K562 (cell line): Measurements from ENCODE around the gene GHR. TPM values are rescaled to one million over a fixed set of nuclear protein-coding genes. Genes with fewer than 3 reads are reported as not detected.

Source experiments
- ATAC-seq: fragments of 200-7000 bp; cut with Tn5 transposase; 3 replicates; pipeline ENCODE4 v1.9.1; 2020; ENCODE audit warnings: moderate library complexity
- BruUV-seq: library from RNA; stranded (reverse); fragments of 400-500 nt; replicated peaks from 2 replicates; lab custom pipeline; 2021; lab: Mats Ljungman, UMichigan
- CTCF ChIA-PET: fragments of 300-600 bp; formaldehyde crosslinking; extraction: SDS; loops from one replicate; lab custom pipeline; 2021; ENCODE audit warnings: low intra/inter-chr PET ratio; lab: Yijun Ruan, JAX
- POLR2A ChIA-PET: fragments of 300-600, 350-650 bp; sonication (Branson Sonifier 250); formaldehyde crosslinking; extraction: SDS; loops from one replicate; lab custom pipeline; 2021; ENCODE audit warnings: antibody characterized with exemption, inconsistent platforms; lab: Yijun Ruan, JAX
- DNase-seq, 4 experiments: peaks; one replicate each; pipeline versions ENCODE4 v3.0.0 to v3.0.0-alpha.2; 2011 to 2018; ENCODE audit warnings: low spot score in 3 of 4, mixed read lengths in 3 of 4; ENCODE audit errors: extremely low read depth in 1 of 4
- FAIRE-seq: peaks from 2 replicates; lab custom pipeline; 2011; peaks lifted over from hg19 to GRCh38; lab: Jason Lieb, UNC
- H2AFZ ChIP-seq: 2 replicates; pipeline ENCODE4 v1.6.0; 2011; ENCODE audit warnings: low read depth, low read length, control low read depth, inconsistent platforms
- H3K27ac ChIP-seq: fragments of 200-600 bp; 3 replicates; pipeline ENCODE4 v1.8.0; 2011; ENCODE audit warnings: low read depth, mild to moderate bottlenecking, control low read depth, inconsistent platforms, low read length, moderate library complexity, mixed read lengths; ENCODE audit errors: extremely low read depth
- H3K27me3 ChIP-seq, 2 experiments: fragments of 300-600 bp in 1 of 2; 2 replicates in 1 of 2; 3 replicates in 1 of 2; pipeline versions ENCODE4 v1.6.0 to v1.8.0; 2011; ENCODE audit warnings: inconsistent platforms in 2 of 2, low read length in 2 of 2, mild to moderate bottlenecking in 1 of 2, mixed read lengths in 1 of 2, moderate library complexity in 1 of 2; ENCODE audit not compliant: control insufficient read depth in 2 of 2, insufficient read depth in 2 of 2
- H3K36me3 ChIP-seq: fragments of 300-600 bp; 3 replicates; pipeline ENCODE4 v1.8.0; 2011; ENCODE audit warnings: mild to moderate bottlenecking, low read length, inconsistent platforms; ENCODE audit not compliant: control insufficient read depth, insufficient read depth
- H3K4me1 ChIP-seq, 2 experiments: fragments of 200-600 bp in 1 of 2; replicated peaks in 1 of 2; 2 replicates in 1 of 2; 3 replicates in 1 of 2; pipeline versions ENCODE4 v1.5.1 to v1.8.0; 2011; ENCODE audit warnings: inconsistent platforms in 2 of 2, low read length in 2 of 2, mild to moderate bottlenecking in 1 of 2, mixed read lengths in 1 of 2, moderate library complexity in 1 of 2; ENCODE audit not compliant: control insufficient read depth in 2 of 2, insufficient read depth in 2 of 2
- H3K4me2 ChIP-seq: 2 replicates; pipeline ENCODE4 v1.6.1; 2011; ENCODE audit warnings: low read length, control low read depth, inconsistent platforms, mixed read lengths; ENCODE audit not compliant: insufficient read depth
- H3K4me3 ChIP-seq: fragments of 200-600 bp; sonication (generic), shearing (Covaris generic); 2 replicates; pipeline ENCODE4 v1.5.1; 2016; ENCODE audit warnings: control low read depth, inconsistent platforms
- H3K79me2 ChIP-seq: fragments of 200-600 bp; 3 replicates; pipeline ENCODE4 v1.8.0; 2011; ENCODE audit warnings: low read length, inconsistent platforms; ENCODE audit not compliant: control insufficient read depth, insufficient read depth
- H3K9ac ChIP-seq, 2 experiments: 2 replicates each; pipeline versions ENCODE4 v1.6.0 to v1.6.1; 2011; ENCODE audit warnings: low read depth in 2 of 2, low read length in 2 of 2, control low read depth in 1 of 2, inconsistent platforms in 1 of 2, mild to moderate bottlenecking in 1 of 2, mixed read lengths in 1 of 2; ENCODE audit not compliant: insufficient read depth in 1 of 2
- H3K9me1 ChIP-seq: one replicate; pipeline ENCODE4 v1.6.0; 2011; ENCODE audit warnings: inconsistent platforms, mild to moderate bottlenecking, low read length, moderate library complexity; ENCODE audit not compliant: control insufficient read depth, insufficient read depth
- H3K9me3 ChIP-seq: replicated peaks from 2 replicates; pipeline ENCODE4 v1.5.1; 2011; ENCODE audit warnings: low read depth, low read length, inconsistent platforms; ENCODE audit not compliant: control insufficient read depth, insufficient read depth
- H4K20me1 ChIP-seq: replicated peaks from 2 replicates; pipeline ENCODE4 v1.6.1; 2011; ENCODE audit warnings: low read length, inconsistent platforms, mixed read lengths; ENCODE audit not compliant: control insufficient read depth, insufficient read depth
- BRD4 ChIP-seq: fragments of 200-600 bp; sonication (generic); IDR thresholded peaks from 2 replicates; pipeline ENCODE4 v1.6.1; 2017; ENCODE audit warnings: inconsistent platforms
- CHCHD3 ChIP-seq: fragments of 250-450 bp; sonication (Bioruptor Pico); IDR thresholded peaks from 2 replicates; pipeline ENCODE4 v2.1.2; 2022; ENCODE audit warnings: mild to moderate bottlenecking
- CREB5 ChIP-seq: fragments of 250-450 bp; sonication (Bioruptor Pico); IDR thresholded peaks from 2 replicates; pipeline ENCODE4 v1.5.0; 2020; ENCODE audit warnings: mild to moderate bottlenecking
- ELF4 ChIP-seq: fragments of 450-650 bp; formaldehyde crosslinking; IDR thresholded peaks from 2 replicates; pipeline ENCODE4 v1.4.0; 2022; ENCODE audit warnings: missing genetic modification characterization
- MTF1 ChIP-seq: fragments of 250-450 bp; sonication (Bioruptor Pico); IDR thresholded peaks from 2 replicates; pipeline ENCODE4 v1.9.0; 2021; ENCODE audit warnings: moderate library complexity, mild to moderate bottlenecking, inconsistent platforms, borderline replicate concordance
- NBN ChIP-seq: fragments of 450-650 bp; IDR thresholded peaks from 2 replicates; pipeline ENCODE4 v1.6.1; 2016; ENCODE audit warnings: low read depth, mild to moderate bottlenecking
- NCOA6 ChIP-seq: fragments of 450-650 bp; IDR thresholded peaks from 2 replicates; pipeline ENCODE4 v1.6.1; 2017; ENCODE audit warnings: mild to moderate bottlenecking
- NFE2L1 ChIP-seq: fragments of 450-650 bp; IDR thresholded peaks from 2 replicates; pipeline ENCODE4 v1.6.1; 2016; ENCODE audit warnings: missing genetic modification characterization, low read depth, mild to moderate bottlenecking, missing compliant biosample characterization, moderate library complexity, borderline replicate concordance
- SREBF2 ChIP-seq: sonication (generic); formaldehyde crosslinking; IDR thresholded peaks from 2 replicates; pipeline ENCODE4 v1.4.0; 2020; ENCODE audit warnings: mild to moderate bottlenecking, missing genetic modification reagents
- THAP12 ChIP-seq: fragments of 250-450 bp; sonication (Bioruptor Pico); IDR thresholded peaks from 2 replicates; pipeline ENCODE4 v1.9.0; 2021; ENCODE audit warnings: mild to moderate bottlenecking, inconsistent platforms
- ZFP36 ChIP-seq: fragments of 150-350 bp; IDR thresholded peaks from 2 replicates; pipeline ENCODE4 v1.6.1; 2018; ENCODE audit warnings: low read length, low read depth; ENCODE audit not compliant: partially characterized antibody
- ZNF764 ChIP-seq: fragments of 250-450 bp; sonication (Bioruptor Pico); IDR thresholded peaks from 2 replicates; pipeline ENCODE4 v1.4.0; 2020; ENCODE audit warnings: low read depth, mild to moderate bottlenecking, moderate library complexity
- WGBS: fragments of 100-300 bp; shearing (Covaris generic); methylation state at CpG from one replicate; pipeline ENCODE4 v1.1.6; 2016; ENCODE audit warnings: low coverage, mixed read lengths; ENCODE audit not compliant: insufficient coverage; ENCODE audit errors: missing lambda C conversion rate; 5-methylcytosine and 5-hydroxymethylcytosine counted together
- in situ Hi-C: fragments of 300-500 bp; cut with MboI; formaldehyde crosslinking; loops from 4 replicates; pipeline ENCODE4 v1.15.0; 2018; ENCODE audit warnings: inconsistent platforms, mixed read lengths
- intact Hi-C: fragments of 100-400 bp; cut with micrococcal nuclease; formaldehyde crosslinking; loops from 2 replicates; pipeline ENCODE4 v1.14.2; 2022
- polyA plus RNA-seq, 8 experiments: library from polyadenylated mRNA; depleted of rRNA in 4 of 8; stranded (reverse) in 5 of 8; unstranded in 3 of 8; fragments of >200 nt; fragmentation: Nextera tagmentation in 2 of 8; fragmentation: Illumina TruSeq in 1 of 8; extraction: Ambion mirVana in 2 of 8; extraction: Trizol in 1 of 8; gene quantifications; 2 replicates each; pipeline versions ENCODE4 v1.2.1 to v1.2.3, GENCODE V29; 2011 to 2014; ENCODE audit warnings: inconsistent platforms in 1 of 8, missing spikeins in 1 of 8
- total RNA-seq, 7 experiments: library from RNA; depleted of rRNA in 6 of 7; stranded (reverse); fragments of >200 nt in 6 of 7; fragmentation: Illumina TruSeq in 2 of 7; extraction: Trizol in 2 of 7; gene quantifications; 2 replicates each; pipeline versions ENCODE4 v1.2.1 to v1.2.3, GENCODE V29; 2011 to 2021; ENCODE audit warnings: low replicate concordance in 1 of 7

Gene GHR
- total and polyA plus RNA-seq, 9 of the 15 experiments (the other 6 are each of a cell fraction or from before 2014, with no cell fraction given): 0.01 to 0.13 (median 0.07) TPM; not detected in 5

GRCh38 chr5:42517164-42517563, 93.9 kb downstream of the GHR start:
- no peak overlapping the region for H2AFZ ChIP-seq
- POLR2A ChIA-PET: no interaction called here
- no TSS peak for BruUV-seq
- H3K9me3 ChIP-seq: no peaks in the 10 kb centered on the region
- ATAC-seq (no peak), DNase-seq (no peak)
- CTCF ChIA-PET: no interaction called here
- H4K20me1 ChIP-seq: no peaks in the 10 kb centered on the region
- no peak overlapping the region for H3K4me3 ChIP-seq
- 0% methylated on average over 2 of the region's 2 CpGs for WGBS
- no peak for TF ChIP-seq CREB5 (CRISPR knock-in tag)
- no peak for TF ChIP-seq NFE2L1 (tag)
- TF ChIP-seq NBN: no peak
- no peak for TF ChIP-seq NCOA6
- TF ChIP-seq CHCHD3: no peak
- TF ChIP-seq ZFP36: no peak
- TF ChIP-seq BRD4: no peak
- TF ChIP-seq ELF4 (CRISPR knock-in tag): no peak
- TF ChIP-seq ZNF764 (CRISPR knock-in tag): no peak
- TF ChIP-seq SREBF2 (CRISPR knock-in tag): no peak
- no peak for TF ChIP-seq THAP12 (CRISPR knock-in tag)
- TF ChIP-seq MTF1 (CRISPR knock-in tag): no peak
- TF ChIP-seq, all 486 proteins: peak for 0
- no peaks in the 10 kb centered on the region for H3K4me1 ChIP-seq
- H3K36me3 ChIP-seq: no peaks in the 10 kb centered on the region
- H3K27ac ChIP-seq: no peak overlapping the region
- H3K27me3 ChIP-seq: no peaks in the 10 kb centered on the region
- no peak overlapping the region for H3K9ac ChIP-seq
- FAIRE-seq: no peak
- in situ Hi-C loops: no loop called here
- no peak overlapping the region for H3K4me2 ChIP-seq
- intact Hi-C loops: loop anchor here (5.0 kb wide), 2 partner anchors 120 to 250 kb away; no protein-coding TSS in a partner anchor
- H3K79me2 ChIP-seq: no peaks in the 10 kb centered on the region
- no peaks in the 10 kb centered on the region for H3K9me1 ChIP-seq
